Mucosa of descending colon (tissue), 3 donors: ENCODE measurements around the gene TREX2. TPM values are rescaled to one million over a fixed set of nuclear protein-coding genes. Genes with fewer than 3 reads are reported as not detected.
A peak's percentile ranks its signal among the peaks of the same experiment; 100 is the strongest.

Experiments
- ATAC-seq: fragments of 200-7000 bp; cut with Tn5 transposase; one replicate; pipeline ENCODE4 v1.9.1; 2020; ENCODE audit warnings: mild to moderate bottlenecking, moderate library complexity
- DNase-seq, 3 donors: peaks; one replicate each; pipeline ENCODE4 v3.0.0-alpha.2; 2020
- H3K36me3 ChIP-seq: fragments of 200-600 bp; one replicate; pipeline ENCODE4 v1.8.0; 2021; ENCODE audit warnings: low read depth, mild to moderate bottlenecking
- H3K4me1 ChIP-seq: fragments of 200-600 bp; one replicate; pipeline ENCODE4 v1.8.0; 2021; ENCODE audit warnings: low read depth, mild to moderate bottlenecking
- H3K4me3 ChIP-seq: fragments of 200-600 bp; one replicate; pipeline ENCODE4 v1.8.0; 2021; ENCODE audit warnings: mild to moderate bottlenecking
- H3K9me3 ChIP-seq: fragments of 200-600 bp; one replicate; pipeline ENCODE4 v1.8.0; 2021; ENCODE audit warnings: mild to moderate bottlenecking
- intact Hi-C, 2 donors: fragments of 100-400 bp; cut with DNase I in 1 of 2; cut with micrococcal nuclease in 1 of 2; formaldehyde crosslinking; loops; one replicate each; pipeline versions ENCODE4 v1.11.0 to v1.11.1; 2022; cut with DNase I, micrococcal nuclease
- total RNA-seq, 3 donors: library from RNA; stranded (reverse); fragmentation: NEBNext Ultra II Directional in 2 of 3; extraction: Animal tissue kit (Norgen Biotek cat#: 25700) in 2 of 3; gene quantifications; one replicate each; pipeline versions ENCODE4 v1.2.1 to v1.2.4, GENCODE V29; 2021 to 2023
- TF ChIP-seq, protein P1 (sequence below): fragments of 200-600 bp; IDR thresholded peaks from one replicate; pipeline ENCODE4 v1.8.0; 2022; ENCODE audit warnings: antibody characterized with exemption, mild to moderate bottlenecking
- donor health status: DM: no; HTN: no; CAD: no; lungs with moderate emphysema.
- donor health status: DM: no; HTN: no; CAD: no.
- donor health status: DM: no; HTN: yes; CAD: no.

TREX2 gene
- total RNA-seq, 3 donors from 2014 or later, result 0.55 to 1.2 (median 0.63) TPM

DNA sequence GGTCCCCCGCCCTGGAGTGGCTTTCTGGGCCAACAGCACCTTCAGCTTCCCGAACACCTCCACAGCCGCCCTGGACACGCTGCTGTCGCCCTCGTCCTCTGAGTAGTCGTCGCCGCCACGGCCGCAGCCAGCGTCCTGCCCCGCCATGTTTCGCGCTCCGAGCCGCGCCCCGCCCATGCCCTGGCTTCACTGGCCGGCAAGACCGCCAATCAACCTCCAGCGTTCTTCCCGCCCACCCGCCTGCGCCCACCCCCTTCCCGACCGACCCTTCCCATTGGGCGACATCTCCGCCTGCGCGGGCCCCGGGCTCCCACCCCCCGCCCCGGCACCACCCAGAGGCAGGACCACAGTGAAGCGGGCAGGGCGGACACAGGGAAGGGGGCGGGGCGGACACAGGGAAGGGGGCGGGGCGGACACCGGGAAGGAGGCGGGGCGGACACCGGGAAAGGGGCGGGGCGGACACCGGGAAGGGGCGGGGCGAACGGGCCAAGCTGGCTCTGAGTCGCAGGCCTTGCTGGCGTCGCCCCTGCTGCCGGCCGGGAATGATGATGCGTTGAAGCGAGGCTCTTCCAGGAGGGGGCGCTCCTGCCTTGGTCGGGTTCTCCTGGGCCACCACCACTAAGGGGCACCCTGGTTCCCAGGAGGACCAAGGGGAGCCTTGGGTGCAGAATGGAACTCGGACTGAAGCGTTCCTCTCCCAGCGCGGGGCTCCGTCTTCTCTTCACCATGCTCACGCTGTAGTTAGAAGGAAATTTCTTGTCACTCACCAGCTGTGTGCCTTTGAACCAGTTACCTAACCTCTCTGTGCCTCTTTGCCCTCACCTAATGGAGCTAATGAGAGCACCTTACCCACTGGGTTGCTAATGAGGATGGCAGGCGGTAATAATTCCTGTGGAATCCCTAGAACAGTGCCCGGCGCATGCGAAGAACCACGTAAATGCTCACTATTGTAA is 24.8 kb upstream of the TREX2 start, which contains the start of gene HAUS7:
HAUS7 (minus strand) TSS at position 166 of the 953 bp plus-strand sequence; CDS start at position 147, 19 bp downstream.
- Histone ChIP-seq H3K9me3 (no peaks in the 10 kb centered on the region), H3K36me3 (no peaks in the 10 kb centered on the region), H3K4me3 (peak within 1 kb of the TSS; percentile 32), H3K4me1 (no peaks in the 10 kb centered on the region)
- TF ChIP-seq, protein P1, sequence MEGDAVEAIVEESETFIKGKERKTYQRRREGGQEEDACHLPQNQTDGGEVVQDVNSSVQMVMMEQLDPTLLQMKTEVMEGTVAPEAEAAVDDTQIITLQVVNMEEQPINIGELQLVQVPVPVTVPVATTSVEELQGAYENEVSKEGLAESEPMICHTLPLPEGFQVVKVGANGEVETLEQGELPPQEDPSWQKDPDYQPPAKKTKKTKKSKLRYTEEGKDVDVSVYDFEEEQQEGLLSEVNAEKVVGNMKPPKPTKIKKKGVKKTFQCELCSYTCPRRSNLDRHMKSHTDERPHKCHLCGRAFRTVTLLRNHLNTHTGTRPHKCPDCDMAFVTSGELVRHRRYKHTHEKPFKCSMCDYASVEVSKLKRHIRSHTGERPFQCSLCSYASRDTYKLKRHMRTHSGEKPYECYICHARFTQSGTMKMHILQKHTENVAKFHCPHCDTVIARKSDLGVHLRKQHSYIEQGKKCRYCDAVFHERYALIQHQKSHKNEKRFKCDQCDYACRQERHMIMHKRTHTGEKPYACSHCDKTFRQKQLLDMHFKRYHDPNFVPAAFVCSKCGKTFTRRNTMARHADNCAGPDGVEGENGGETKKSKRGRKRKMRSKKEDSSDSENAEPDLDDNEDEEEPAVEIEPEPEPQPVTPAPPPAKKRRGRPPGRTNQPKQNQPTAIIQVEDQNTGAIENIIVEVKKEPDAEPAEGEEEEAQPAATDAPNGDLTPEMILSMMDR, result peak; percentile 42
- ATAC-seq, result peak; percentile 92
- peak; percentile 89 to 91 (median 89) for DNase-seq
- intact Hi-C loops, result no loop called here

DNA sequence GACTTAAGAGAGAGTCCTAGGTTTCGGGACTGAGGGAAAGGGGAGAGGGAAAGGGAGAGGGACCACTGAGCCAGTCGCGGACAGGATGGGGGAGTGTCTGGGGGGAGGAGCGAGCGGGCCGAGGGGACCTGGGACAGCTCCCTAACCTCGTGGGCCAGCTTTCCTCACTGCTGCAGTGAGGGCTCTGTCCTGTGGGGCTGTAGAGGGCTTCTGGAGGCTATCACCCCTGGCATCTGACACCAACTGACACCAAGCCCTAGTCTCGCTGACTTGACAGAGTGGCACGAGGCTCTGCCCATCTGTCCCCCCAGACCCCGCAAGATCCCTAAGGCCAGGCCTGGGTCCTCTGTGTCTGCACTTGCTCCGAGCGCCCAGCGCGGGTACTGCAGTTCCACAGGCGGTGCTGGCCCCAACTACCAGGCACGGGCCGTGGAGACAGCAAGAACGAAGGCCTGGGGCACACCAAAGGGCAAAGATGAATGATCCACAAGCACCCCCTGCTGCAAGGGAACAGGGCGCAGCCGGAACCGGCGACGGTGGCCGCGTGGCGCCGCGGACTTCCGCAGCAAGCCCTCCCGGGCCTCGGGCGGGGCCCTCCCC is 24.1 kb upstream of the TREX2 start:
- peak in 2 of 3 donors; percentile 15 to 30 for DNase-seq
- TF ChIP-seq, protein P1, result no peak
- ATAC-seq, result peak; percentile 45

DNA sequence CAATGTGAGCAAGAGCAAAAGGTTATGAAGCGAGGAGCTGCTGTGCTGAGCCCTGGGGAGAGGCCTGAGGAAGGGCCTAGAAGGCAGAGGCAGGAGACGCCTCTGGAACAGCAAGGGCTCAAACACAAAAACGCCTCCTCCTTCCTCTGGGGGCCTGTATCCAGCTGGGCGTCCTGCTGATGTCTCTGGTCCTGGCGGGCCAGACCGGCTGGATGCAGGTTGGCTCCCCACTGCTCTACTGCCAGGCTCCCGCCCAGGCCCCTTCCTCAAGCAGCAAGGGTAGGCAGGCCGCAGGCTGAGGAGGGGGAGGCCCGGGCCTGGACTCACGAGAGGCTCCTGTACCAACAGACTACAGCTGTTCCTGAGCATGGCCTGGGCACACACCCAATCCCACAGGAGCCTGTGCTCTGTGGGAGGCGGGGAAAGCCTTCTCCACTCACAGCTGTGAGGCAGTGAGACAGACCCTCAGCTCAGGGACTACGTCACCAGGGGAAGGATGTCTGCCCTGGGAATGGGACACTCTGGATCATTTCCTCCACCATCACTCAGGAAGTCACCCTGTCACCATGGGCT is 22.2 kb upstream of the TREX2 start:
- H3K9me3 ChIP-seq, result no peaks in the 10 kb centered on the region
- TF ChIP-seq, protein P1, result no peak
- intact Hi-C loops, result no loop called here
- DNase-seq (no peak), ATAC-seq (no peak)
- no peaks in the 10 kb centered on the region for H3K4me1 ChIP-seq
- no peaks in the 10 kb centered on the region for H3K36me3 ChIP-seq
- no peak overlapping the region for H3K4me3 ChIP-seq

More for the DNA sequence above, 24.1 kb upstream of the TREX2 start:
- no peaks in the 10 kb centered on the region for H3K4me1 ChIP-seq
- no peaks in the 10 kb centered on the region for H3K9me3 ChIP-seq
- H3K4me3 ChIP-seq, result peak overlapping the region; percentile 32
- no peaks in the 10 kb centered on the region for H3K36me3 ChIP-seq
- intact Hi-C loops, result no loop called here

DNA sequence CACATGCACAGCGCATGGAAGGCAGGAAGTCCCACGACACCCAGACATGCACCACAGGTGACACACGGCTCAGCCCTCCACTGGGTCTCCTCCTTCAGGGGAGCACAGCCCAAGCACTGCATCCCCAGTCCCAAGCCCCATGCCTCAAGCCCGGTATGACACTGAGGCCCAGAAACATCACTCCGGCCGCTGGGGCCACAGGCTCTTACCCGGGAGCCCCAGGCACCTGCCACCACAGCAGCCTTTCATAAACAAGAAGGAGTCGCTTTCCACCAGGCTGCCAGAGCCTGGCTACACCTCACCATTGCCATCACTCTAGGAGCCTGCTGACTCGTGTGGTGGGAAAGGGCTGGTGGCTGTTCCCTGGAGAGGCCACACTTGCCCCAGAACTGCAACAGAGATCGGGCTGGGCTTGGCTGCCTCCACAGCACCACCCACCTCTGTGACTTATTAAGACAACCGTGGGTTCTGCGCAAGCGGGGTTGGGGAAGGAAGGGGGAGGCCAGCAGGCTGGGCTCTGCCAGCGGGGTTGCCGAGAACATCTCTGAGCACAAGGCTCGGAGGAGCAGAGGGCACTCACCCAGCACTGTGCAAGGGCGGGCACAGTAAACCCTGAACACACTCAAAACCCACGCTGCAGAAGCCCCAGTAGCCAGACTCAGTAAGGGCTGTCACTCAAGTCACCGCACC is 20.0 kb upstream of the TREX2 start:
- DNase-seq (no peak), ATAC-seq (no peak)
- TF ChIP-seq, protein P1, result no peak
- Histone ChIP-seq H3K36me3 (no peaks in the 10 kb centered on the region), H3K4me1 (no peaks in the 10 kb centered on the region), H3K4me3 (no peak overlapping the region), H3K9me3 (no peaks in the 10 kb centered on the region)
- intact Hi-C loops, result no loop called here

DNA sequence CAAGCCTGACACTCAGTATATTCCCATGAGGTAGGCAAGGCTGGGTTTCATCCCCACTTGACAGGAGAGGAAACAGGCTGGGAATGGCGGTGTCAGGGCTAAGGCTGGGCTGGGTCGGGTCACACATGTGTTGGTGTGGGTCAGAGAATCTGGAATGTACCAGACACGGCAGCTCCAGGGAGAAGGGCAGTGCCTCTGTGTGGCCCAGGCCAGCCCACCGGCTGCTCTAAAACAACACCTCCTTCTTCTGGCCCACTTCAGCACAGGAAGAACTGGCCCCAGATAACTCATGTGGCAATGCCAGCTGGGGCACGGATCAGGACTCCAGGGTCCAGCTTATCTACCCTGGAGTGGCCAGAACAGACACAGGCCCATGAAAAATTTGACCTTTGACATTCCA is 18.3 kb upstream of the TREX2 start:
- ATAC-seq, result no peak
- Histone ChIP-seq H3K36me3 (no peaks in the 10 kb centered on the region), H3K9me3 (no peaks in the 10 kb centered on the region), H3K4me3 (no peak overlapping the region), H3K4me1 (no peaks in the 10 kb centered on the region)
- intact Hi-C loops, result no loop called here
- no peak for DNase-seq
- TF ChIP-seq, protein P1, result no peak
